Endometrium (tissue), 2 donors: ENCODE measurements around the gene CCL13.
A peak's percentile ranks its signal among the peaks of the same experiment; 100 is the strongest.

Experiments
- FAIRE-seq: peaks from 2 replicates; lab custom pipeline; 2012; peaks lifted over from hg19 to GRCh38; lab: Jason Lieb, UNC
- donor health status: control.
- donor health status: control.

CCL13 gene

DNA sequence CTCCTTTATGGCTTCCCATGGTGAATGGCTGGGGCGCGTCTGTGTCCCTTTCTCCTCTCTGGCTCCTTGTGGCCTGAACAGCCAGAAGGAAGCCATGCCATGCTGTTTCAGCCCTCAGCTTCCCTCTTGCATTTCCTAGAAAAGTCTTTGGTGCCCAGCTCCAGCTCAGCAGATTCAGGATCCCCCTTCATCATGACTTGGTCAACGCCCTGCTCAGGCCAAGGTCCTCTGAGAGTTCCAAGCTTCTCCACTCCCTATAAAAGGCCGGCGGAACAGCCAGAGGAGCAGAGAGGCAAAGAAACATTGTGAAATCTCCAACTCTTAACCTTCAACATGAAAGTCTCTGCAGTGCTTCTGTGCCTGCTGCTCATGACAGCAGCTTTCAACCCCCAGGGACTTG lies at the start of gene CCL13:
Gene CCL13 (plus strand): TSS at position 287 of the 400 bp plus-strand sequence. CDS start 47 bp downstream, at position 334.
- no peak for FAIRE-seq

DNA sequence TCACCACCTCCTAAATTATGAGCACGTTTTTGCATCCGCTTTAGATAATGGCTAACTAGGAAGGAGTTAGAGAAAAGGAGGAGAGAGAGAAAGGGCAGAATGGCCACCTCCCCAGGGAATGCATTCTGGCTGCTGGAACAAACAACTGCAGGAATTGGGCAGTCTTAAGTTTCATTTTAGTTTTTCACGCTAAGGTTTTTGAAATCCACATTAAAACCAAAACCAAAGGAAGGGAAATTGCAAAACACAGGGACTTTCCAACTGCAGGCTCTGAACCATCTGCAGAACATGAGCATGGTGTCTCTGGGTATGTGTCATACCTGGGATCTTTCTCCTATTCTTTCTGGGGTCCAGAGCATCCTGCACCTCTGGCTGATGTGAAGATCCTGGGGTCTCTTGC lies 49.2 kb upstream of the CCL13 start:
- FAIRE-seq = no peak

DNA sequence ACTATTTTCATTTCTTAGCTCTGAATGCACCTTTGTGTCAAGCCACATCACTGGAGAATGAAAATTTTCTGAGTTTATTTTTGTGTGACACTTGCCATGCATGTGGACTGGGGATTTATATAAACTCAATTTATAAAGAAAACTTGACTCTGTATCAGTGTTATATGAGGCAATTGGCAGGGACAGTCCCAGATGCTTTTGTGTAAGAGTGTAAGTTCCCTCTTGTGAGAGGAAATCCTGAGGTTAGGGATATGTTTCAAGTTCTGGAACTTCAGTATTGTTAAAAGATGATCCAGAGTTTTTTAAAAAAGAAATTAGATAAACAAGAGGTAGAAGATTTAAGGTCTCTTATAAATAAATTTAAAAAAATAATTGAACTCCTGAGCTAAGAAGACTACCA lies 47.9 kb upstream of the CCL13 start:
- FAIRE-seq = no peak

DNA sequence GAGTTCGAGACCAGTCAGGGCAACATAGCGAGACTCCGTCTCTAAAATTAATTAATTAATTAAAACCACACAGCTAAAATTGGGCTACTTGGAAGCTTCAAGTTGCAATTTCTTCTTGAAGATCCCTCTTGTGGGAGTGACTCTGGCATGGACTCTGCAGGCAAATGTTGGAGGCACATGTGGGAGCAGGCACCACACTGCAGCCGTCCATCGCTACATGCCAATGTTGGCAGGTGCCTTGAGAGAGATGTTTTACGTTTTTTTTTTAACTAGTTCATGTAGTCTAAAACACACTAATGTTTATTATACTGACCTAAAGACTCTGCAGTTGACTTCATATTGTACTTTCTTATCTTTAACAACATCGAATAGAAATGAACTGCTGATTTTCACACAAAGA lies 45.0 kb upstream of the CCL13 start:
- FAIRE-seq = no peak

DNA sequence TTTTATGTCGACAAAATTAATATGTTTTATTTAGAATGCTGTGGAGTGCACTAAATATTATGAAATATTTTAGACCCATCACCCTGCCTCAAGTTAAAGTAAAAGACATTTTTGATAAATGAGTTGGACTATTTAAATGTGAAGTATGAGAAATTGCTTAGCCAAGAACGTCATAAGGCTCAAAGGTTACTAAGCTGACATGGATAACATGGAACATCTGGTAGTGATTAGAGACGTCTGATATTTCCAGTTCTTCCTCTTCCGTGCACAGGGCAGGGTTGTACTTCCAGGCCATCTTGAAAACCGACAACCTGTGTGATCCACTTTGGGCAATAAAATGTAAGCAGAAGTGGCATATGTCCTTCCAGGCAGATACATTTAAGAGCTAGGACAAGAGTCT lies 44.2 kb upstream of the CCL13 start:
- peak; percentile 58 for FAIRE-seq

DNA sequence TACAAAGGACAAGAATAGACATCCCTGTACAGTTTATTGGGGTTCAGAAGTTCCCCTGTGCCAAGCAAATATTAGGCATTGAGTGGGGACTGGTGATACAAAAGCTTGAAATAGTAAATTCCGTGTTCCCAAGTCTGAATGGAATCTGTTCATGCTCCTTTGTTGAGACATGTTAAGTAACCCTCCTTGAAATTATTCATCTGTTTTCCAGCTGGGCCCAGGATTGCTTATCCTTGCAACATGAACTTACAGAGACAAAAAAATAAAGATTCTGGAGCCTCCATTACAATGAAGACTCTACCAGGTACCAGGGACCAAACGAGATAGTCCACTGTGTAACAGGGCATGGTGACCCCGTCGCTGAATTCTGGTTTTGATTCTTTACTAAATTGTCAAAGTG lies 43.1 kb upstream of the CCL13 start:
- FAIRE-seq = no peak

DNA sequence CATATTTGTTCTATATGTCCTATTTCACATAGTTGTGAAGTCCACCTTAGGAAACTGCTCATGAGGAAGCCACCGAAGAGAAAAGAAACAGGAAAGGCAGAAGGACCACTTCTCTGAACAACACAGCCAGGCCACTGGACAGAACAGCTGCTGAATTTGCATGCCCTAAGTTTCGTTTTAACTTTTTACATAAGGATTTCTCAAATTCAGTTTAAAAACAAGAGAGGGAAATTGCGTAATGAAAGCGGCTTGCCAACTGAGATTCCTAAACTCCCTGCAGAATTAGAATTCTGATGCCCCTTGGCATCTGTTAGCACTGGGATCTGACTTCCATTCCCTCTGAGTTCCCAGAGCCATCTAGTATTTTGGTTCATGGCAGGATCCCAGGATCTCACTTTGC lies 42.0 kb upstream of the CCL13 start:
- FAIRE-seq = no peak

DNA sequence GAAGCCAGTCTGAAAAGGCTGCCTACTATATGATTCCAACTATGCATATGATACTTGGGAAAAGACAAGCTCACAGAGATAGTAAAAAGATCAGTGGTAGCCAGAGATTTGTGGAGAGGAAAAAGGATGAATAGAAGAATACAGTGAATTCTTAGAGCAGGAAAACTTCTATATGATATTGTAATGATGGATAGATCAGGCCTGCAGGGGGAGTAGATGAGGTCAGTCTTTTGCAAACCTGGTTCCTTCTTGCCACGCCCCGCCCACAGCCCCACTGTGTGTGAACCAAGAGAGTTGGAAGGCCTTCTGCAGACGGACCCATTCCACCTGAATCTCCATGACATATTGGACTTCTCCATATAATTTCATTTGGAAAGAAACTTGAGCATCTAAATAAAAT lies 37.8 kb upstream of the CCL13 start:
- no peak for FAIRE-seq

DNA sequence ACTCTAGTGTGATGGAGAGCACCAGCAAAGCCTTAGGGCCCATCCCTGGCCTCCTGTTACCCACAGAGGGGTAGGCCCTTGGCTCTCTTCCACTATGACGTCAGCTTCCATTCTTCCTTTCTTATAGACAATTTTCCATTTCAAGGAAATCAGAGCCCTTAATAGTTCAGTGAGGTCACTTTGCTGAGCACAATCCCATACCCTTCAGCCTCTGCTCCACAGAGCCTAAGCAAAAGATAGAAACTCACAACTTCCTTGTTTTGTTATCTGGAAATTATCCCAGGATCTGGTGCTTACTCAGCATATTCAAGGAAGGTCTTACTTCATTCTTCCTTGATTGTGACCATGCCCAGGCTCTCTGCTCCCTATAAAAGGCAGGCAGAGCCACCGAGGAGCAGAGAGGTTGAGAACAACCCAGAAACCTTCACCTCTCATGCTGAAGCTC lies 37.2 kb upstream of the CCL13 start, which contains the start of gene CCL8:
Gene CCL8 (plus strand): TSS at position 397 of the 445 bp plus-strand sequence. CDS start 67 bp downstream, outside the sequence.
- FAIRE-seq = no peak

DNA sequence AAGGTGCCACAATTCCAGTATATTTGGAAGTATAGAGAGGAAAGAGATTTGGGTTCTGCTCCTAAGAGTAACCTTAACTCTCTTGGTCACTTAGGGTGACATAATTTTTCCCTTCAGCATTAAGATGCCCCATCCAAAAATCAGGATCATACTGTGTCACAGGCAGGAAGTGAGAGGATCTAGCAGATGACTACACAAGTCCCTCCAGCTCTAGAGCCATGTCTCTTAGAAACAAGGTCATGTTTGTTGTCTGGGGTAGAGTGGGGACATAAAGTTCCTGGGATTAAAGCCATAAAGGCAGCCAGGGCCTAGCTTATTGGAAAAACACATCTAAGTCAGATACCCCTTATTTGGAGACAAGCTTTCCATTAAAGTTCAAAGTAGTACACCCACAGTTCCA lies 34.3 kb upstream of the CCL13 start:
- no peak for FAIRE-seq

DNA sequence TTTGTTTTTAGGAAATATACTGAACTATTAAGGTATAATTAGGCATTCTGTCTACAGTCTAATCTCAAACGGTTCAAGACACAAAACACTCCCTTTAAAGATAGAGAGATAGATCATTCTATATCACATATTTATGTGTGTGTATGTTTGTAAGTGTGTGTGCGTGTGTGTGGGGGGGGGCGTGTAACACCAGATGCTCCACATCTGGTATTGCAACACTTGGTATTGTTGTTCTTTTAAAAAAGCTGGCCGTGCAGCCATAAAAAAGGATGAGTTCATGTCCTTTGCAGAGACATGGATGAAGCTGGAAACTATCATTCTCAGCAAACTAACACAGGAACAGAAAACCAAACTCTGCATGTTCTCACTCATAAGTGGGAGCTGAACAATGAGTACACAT lies 28.7 kb upstream of the CCL13 start:
- FAIRE-seq = peak; percentile 88

DNA sequence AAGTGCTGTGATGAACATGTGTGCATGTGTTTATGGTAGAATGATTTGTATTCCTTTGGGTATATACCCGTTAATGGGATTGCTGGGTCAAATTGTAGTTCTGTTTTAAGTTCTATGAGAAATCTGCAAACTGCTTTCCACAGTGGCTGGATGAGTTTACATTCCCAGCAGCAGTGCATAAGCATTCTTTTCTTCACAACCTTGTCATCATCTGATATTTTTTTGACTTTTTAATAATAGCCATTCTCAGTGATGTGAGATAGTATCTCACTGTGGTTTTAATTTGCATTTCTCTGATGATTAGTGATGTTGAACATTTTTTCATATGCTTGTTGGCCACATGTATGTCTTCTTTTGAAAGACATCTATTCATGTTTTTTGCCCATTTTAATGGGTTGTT lies 18.6 kb upstream of the CCL13 start:
- FAIRE-seq = peak; percentile 76

DNA sequence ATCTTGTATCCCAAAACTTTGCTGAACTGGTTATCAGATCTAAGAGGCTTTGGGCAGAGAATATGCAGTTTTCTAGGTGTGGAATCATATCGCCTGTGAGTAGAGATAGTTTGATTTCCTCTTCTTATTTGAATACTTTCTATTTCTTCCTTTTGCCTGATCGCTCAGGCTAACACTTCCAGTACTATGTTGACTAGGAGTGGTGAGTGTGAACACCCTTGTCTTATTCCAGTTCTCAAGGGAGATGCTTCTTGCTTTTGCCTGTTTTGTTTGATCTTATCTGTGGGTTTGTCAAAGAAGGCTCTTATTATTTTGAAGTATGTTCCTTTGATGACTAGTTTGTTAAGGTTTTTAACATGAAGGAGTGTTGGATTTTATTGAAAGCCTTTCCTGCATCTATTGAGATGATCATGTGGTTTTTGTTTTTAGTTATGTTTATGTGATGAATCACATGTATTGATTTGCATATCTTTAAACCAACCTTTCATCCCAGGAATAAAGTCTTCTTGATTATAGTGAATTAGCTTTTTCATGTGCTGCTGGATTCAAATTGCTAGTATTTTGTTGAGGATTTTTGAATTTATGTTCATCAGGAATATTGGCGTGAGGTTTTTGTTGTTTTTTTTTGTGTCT lies 17.0 kb upstream of the CCL13 start:
- no peak for FAIRE-seq

DNA sequence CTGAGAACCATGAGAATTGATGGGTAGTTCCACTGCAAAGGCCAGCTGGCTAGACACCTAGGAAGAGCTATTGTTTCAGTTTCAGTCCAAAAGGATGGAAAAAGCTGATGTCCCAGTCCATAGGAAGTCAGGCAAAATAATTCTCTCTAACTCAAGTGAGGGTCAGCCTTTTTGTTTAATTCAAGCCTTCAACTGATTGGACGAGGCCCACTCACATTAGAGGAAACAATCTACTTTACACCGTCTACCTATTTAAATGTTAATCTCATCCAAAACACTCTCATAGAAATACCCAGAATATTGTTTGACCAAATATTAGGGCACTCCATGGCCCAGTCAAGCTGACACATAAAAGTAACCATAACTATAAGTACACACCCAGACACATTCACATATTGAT lies 14.4 kb upstream of the CCL13 start:
- FAIRE-seq = no peak

DNA sequence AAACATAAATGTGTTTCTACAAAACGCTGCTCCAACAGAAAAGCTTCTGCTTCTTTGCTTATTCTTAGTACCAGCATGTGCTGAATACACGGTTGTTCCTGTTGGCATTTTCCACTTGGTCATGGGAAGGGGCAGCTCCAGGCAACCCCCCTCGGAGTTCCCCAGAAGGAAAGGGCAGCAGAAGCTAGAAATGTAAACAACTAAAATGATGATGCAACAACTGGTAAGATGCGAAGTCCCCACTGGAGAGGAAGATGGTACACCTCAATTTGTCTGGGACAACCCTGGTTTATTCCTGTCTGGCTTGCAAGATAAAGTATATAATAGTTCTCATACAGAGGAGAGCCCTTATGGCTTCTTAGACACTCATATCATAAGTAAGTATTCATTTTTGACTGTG lies 9.2 kb upstream of the CCL13 start:
- FAIRE-seq = no peak

DNA sequence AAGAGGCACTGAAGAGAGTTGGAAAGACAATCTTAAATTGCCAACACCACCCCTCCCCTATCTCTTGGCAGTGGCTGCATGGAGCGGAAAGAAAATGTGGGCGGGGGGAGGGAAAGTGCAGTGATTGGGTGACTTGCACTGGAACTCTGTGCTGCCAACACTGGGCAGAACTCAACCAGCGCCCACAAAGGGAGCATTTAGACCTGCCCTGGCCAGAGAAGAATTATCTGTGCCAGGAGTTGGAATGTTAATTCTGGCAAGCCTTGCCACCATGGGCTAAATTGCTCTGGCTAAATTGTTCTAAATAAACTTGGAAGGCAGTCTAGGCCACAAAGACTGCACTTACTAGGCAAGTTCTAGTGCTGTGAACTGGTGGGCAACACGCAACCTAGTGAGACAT lies 6.5 kb upstream of the CCL13 start:
- FAIRE-seq = no peak

DNA sequence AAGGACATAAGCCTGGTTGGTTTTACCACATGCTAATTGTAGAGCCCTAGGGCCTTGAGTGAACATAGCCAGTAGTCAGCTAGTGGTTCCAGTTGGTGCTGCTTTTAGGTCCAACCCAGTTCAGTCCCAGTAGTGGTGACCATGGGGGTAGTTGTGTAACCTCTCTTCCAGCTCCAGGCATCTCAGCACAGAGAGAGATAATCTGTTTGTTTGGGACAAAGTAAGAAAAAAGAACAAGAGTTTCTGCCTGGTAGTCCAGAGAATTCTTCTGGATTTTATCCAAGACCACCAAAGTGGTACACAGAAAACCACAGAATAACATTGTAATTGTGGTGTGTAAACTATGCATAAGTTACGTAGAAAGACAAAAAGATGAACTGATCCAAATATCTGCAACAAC lies 5.2 kb upstream of the CCL13 start:
- FAIRE-seq = no peak

DNA sequence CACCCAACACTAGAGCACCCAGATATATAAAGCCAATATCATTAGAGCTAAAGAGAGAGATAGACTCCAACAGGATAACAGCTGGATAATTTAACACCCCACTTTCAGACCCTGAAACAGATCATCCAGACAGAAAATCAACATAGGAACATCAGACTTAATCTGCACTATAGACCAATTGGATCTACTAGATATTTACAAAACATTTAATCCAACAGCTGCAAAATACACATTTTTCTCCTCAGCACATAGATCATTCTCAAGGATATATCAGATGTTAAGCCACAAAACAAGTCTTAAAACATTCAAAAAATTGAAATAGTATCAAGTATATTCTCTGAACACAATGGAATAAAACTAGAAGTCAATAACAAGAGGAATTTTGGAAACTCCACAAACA lies 4.1 kb upstream of the CCL13 start:
- FAIRE-seq = peak; percentile 98

DNA sequence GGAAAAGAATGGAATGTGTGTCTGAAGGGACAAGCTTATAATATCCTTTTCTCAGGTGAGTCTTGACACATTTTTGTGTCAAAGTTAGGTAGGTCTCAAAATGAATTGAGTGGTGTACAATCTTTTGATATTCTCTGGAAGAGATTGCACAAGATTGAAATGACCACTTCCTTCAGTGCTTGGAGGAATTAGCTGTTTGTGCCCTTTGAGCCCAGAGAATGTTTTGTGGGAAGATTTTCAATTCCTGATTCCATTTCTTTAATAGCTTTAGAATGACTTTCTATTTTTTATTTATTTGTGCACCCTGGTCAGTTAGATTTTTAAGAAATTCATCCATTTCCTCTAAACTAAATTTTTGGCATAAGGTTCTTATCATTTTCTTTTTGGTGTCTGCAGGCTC lies 1.6 kb upstream of the CCL13 start:
- no peak for FAIRE-seq

DNA sequence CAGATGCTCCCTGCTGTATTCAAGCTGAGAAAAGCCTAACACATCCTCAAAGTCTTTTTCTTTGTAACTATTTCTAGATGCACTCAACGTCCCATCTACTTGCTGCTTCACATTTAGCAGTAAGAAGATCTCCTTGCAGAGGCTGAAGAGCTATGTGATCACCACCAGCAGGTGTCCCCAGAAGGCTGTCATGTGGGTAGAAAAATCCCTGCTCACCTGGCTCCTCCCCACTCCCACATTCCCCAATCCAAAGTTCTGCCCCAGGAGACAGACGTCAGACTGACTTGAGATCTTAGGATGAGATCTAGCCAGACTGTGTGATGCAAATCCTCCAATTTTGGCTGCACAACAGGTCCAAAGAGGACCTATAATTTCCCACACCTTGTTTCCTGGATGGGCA lies 1.1 kb downstream of the CCL13 start:
- FAIRE-seq = no peak

DNA sequence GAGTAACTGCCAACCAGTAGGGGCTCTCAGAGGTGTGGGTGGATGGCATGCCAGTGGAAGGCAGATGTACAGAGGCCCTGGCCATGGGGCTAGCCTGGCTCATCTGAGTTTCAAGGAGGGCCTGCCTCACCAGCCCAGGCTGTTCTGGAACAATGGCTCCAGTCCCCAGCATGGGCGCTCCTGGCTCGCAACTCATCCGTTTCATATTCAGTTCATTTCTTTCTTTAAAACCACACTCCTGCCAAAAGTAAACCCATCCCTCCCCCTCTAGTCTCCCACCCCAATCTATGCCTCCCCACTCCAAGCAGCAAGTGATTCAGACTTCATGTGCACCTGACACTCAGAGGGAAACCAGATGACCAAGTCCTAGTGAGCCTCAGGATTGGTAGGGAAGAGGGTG lies 2.4 kb downstream of the CCL13 start:
- no peak for FAIRE-seq

DNA sequence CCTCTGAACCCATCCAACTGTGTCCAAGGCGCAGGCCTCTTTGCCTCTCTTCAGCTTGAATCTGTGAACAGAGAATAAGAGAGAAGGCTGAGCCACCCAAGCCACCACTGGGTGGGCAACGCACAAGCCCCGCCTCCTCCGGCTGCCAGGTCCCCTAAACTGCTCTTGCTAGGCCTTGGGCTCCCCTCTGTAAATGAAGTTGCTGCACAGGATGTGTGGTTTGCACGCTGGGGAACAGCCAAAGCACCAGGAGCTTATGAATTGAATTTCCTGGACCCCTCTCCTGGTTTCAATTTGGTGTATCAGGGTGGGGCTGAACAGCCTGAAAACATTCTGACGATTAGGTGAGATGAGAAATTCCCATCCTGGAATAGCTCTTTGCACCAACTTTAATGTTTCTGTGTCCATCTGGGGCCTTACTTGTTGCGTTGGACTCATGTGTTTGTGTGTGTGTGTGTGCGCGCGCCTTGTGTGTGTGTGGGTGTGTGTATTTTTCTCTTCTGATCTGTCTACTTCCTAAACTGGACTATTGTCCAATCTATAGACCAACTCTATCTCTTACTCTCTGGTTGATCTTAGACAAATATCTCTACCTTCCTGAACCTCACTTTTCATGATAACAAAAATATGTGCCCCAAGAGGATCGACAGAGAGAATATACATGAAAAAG lies 4.5 kb downstream of the CCL13 start:
- FAIRE-seq = no peak

DNA sequence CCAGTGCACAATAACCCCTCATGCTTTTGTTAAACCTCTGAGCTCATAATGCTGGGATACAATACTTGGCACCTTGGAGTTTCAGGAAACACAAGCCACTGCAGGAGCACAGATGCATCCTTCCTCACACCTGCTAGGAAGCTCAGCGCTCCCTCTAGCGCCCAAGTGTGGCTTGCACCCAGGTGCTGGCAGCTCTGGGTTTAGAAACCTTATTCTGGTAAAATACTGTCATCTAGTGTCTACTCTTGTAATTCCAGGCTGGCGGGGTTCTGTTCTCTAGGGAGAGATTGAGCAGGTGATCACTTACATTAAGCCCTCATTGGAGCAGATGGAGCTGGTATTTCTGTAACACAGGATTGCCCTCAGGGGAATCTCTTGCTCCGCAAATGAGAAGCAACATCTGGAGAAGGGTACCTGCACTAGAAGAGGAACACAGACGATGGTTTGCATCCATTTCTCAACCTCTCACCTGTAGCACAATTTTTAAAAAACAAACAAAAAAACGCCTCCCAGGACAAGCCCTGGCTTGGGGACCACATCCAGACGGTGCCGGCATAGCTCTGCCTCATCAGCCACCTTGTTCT lies 5.3 kb downstream of the CCL13 start:
- peak; percentile 80 for FAIRE-seq

DNA sequence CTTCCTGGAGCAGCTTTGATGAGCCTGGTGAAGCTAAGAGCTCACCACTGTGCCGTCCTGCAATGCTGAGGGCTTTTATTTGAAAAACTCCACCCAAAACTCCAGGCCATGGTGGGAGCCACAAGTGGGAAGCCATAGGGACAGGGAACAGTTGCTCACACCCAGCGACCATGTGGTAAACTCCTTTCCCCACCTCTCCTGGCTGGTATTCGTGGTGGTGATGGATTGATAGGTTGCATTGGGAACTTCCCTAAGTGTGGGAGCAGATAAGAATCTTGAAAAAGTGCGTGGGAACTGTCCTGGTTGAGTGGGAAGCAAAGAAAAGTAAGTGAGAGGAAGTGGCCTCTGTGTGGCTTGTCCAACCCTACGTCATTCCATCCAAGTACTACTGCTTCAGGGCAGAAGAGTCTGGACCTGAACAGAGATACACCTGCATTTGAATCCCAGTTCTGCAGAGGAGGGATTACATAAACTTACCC lies 6.9 kb downstream of the CCL13 start, which contains the start of gene CCL1:
Gene CCL1 (minus strand): TSS at position 51 of the 479 bp plus-strand sequence. CDS start 72 bp downstream, outside the sequence.
- no peak for FAIRE-seq
